Neural cell (in vitro differentiated cells): Measurements from ENCODE around the gene C19orf44. TPM values are rescaled to one million over a fixed set of nuclear protein-coding genes. Genes with fewer than 3 reads are reported as not detected.

Experiments
- polyA plus RNA-seq: library from polyadenylated mRNA; depleted of rRNA; stranded (reverse); fragments of >200 nt; gene quantifications from 2 replicates; pipeline ENCODE4 v1.2.3, GENCODE V29; 2014
- small RNA-seq, 3 experiments: library from RNA; depleted of rRNA; stranded (forward); fragments of <200 nt; gene quantifications; one replicate each; pipeline ENCODE3, GENCODE V24; 2012

C19orf44 gene
- polyA plus RNA-seq, 1 donor from 2014 or later: 9.9 TPM

Small RNA genes within 50 kb of the gene (small RNA-seq; reads per million reads assigned to genes)
- 0 reads per million in 3 experiments for gene RN7SL146P

Other genes with a start within 250 kb of the C19orf44 start
- 0.15 and 0.32 TPM in 2 replicates for gene KLF2, start 171.6 kb upstream of the C19orf44 start, polyA plus RNA-seq
- gene EPS15L1, start 24.4 kb upstream of the C19orf44 start, polyA plus RNA-seq: 13.0 and 17.5 TPM in 2 replicates
- gene CALR3, start 227 bp upstream of the C19orf44 start, polyA plus RNA-seq: not detected in 2 replicates
- gene CHERP, start 46.0 kb downstream of the C19orf44 start, polyA plus RNA-seq: 5.4 and 8.6 TPM in 2 replicates
- gene SLC35E1, start 76.0 kb downstream of the C19orf44 start, polyA plus RNA-seq: 16.6 and 23.9 TPM in 2 replicates
- 3.8 and 4.2 TPM in 2 replicates for gene MED26, start 131.8 kb downstream of the C19orf44 start, polyA plus RNA-seq
- gene SMIM7, start 163.8 kb downstream of the C19orf44 start, polyA plus RNA-seq: 153 and 171 TPM in 2 replicates
- 8.6 and 11.2 TPM in 2 replicates for gene TMEM38A, start 164.7 kb downstream of the C19orf44 start, polyA plus RNA-seq
- 0.16 and 0.24 TPM in 2 replicates for gene NWD1, start 223.5 kb downstream of the C19orf44 start, polyA plus RNA-seq